A549 (cell line): ENCODE data around the gene TGM4.

Source experiments
- EHMT2 ChIP-seq: fragments of 200-600 bp; sonication (generic); IDR thresholded peaks from 2 replicates; pipeline ENCODE4 v1.6.1; 2016; ENCODE audit warnings: antibody characterized with exemption, low read depth, mild to moderate bottlenecking, moderate library complexity
- EP300 ChIP-seq, 2 experiments: fragments of >200 bp; sonication (Bioruptor Twin); formaldehyde crosslinking; IDR thresholded peaks; 2 replicates in 1 of 2; 3 replicates in 1 of 2; pipeline ENCODE4 v1.6.1; 2016 to 2017
- TF ChIP-seq, protein P1 (sequence below): fragments of >200 bp; sonication (Bioruptor Twin); formaldehyde crosslinking; IDR thresholded peaks from 3 replicates; pipeline ENCODE4 v1.6.1; 2016
- TF ChIP-seq, protein P2 (sequence below): fragments of >200 bp; sonication (Bioruptor Twin); formaldehyde crosslinking; IDR thresholded peaks from 3 replicates; pipeline ENCODE4 v1.5.1; 2016

DNA sequence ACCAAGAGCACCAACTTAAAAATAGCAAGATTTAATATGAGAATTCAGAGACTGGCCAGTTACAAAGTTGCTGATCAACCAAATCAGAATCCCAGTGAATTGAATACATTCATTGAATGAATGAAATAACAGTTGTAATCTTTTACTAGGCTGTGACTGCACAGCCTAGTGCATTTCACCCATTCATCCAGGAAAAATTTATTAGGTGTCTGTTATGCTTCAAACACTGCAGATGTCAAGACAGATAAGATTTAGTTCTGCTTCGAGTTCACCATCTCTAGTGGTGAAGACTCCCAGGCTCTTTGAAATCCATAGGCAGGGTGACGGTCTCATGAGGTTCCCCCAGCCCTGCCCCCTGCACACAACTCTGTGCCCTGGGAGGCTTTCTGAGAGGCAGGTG, 28.9 kb downstream of the TGM4 start:
- TF ChIP-seq, protein P1, sequence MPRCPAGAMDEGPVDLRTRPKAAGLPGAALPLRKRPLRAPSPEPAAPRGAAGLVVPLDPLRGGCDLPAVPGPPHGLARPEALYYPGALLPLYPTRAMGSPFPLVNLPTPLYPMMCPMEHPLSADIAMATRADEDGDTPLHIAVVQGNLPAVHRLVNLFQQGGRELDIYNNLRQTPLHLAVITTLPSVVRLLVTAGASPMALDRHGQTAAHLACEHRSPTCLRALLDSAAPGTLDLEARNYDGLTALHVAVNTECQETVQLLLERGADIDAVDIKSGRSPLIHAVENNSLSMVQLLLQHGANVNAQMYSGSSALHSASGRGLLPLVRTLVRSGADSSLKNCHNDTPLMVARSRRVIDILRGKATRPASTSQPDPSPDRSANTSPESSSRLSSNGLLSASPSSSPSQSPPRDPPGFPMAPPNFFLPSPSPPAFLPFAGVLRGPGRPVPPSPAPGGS = no peak
- TF ChIP-seq EHMT2 (no peak), EP300 (IDR thresholded peaks at IDR 0.05) (no peak)
- TF ChIP-seq, protein P2, sequence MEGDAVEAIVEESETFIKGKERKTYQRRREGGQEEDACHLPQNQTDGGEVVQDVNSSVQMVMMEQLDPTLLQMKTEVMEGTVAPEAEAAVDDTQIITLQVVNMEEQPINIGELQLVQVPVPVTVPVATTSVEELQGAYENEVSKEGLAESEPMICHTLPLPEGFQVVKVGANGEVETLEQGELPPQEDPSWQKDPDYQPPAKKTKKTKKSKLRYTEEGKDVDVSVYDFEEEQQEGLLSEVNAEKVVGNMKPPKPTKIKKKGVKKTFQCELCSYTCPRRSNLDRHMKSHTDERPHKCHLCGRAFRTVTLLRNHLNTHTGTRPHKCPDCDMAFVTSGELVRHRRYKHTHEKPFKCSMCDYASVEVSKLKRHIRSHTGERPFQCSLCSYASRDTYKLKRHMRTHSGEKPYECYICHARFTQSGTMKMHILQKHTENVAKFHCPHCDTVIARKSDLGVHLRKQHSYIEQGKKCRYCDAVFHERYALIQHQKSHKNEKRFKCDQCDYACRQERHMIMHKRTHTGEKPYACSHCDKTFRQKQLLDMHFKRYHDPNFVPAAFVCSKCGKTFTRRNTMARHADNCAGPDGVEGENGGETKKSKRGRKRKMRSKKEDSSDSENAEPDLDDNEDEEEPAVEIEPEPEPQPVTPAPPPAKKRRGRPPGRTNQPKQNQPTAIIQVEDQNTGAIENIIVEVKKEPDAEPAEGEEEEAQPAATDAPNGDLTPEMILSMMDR = no peak
